ENCODE results near the gene HSPB6. TPM values are rescaled to one million over a fixed set of nuclear protein-coding genes. Genes with fewer than 3 reads are reported as not detected.

The HSPB6 gene
- total and polyA plus RNA-seq, 2 of the 8 experiments (the other 6 are each of a cell fraction or from before 2014, with no cell fraction given) = 0.91 TPM; not detected in 1

DNA sequence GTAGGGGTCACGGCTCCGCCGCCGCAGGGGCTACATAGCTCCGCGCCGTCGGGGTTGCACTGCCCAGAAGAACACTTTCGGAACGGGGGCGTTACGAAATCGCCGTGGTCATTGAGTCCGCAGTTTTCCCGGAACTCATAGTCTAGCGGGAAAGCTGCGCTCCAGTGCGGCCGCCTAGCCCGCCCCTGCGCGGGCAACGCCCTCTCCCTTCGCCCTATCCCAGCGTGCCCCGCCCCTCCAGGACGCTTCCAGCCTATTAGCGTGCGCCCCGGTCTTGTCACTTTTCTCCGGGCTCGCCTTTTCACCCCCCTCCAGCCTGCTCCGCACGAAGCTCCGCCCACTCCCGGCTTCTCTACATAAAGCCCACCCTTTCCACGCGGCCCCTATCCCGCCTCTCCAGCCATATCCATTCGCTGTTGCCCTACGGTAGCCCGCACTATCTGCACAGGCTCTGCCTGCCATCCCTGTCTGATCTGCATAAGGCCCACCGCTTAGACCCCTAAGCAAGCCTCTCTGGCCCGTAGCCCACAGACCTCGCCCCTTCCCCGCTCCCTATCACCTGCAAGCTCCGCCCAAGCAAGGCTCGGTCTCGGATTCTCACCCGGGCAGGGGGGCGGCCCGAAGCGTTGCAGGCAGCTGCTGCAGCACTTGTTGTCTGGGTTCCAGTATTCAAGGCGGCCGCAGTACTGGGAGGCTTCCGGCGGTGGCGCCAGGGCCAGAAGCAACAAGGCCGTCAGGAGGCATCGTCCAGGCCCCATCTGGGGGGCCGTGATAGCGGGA, 16.2 kb downstream of the HSPB6 start (continued):
- TF ChIP-seq, protein P1, sequence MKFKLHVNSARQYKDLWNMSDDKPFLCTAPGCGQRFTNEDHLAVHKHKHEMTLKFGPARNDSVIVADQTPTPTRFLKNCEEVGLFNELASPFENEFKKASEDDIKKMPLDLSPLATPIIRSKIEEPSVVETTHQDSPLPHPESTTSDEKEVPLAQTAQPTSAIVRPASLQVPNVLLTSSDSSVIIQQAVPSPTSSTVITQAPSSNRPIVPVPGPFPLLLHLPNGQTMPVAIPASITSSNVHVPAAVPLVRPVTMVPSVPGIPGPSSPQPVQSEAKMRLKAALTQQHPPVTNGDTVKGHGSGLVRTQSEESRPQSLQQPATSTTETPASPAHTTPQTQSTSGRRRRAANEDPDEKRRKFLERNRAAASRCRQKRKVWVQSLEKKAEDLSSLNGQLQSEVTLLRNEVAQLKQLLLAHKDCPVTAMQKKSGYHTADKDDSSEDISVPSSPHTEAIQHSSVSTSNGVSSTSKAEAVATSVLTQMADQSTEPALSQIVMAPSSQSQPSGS (IDR thresholded peaks at IDR 0.05; ENCODE audit: low read length) = no peak
- TF ChIP-seq SRF (IDR thresholded peaks at IDR 0.05; ENCODE audit: low read depth, low read length) = no peak
- peak; percentile 40 for TF ChIP-seq ASH2L (IDR thresholded peaks at IDR 0.05; ENCODE audit: low read length)
- TF ChIP-seq TBP (IDR thresholded peaks at IDR 0.05; ENCODE audit: low read depth, low read length) = peak; percentile 87
- TF ChIP-seq HDAC6 (IDR thresholded peaks at IDR 0.05; ENCODE audit: low read depth, low read length) = no peak
- no peak for TF ChIP-seq CTBP2 (IDR thresholded peaks at IDR 0.05; ENCODE audit: borderline replicate concordance, insufficient read depth, insufficient read length, low read length)
- no peak for TF ChIP-seq SIRT6 (IDR thresholded peaks at IDR 0.05; ENCODE audit: low read length)
- peak in 1 of 2 experiments; percentile 43; a peak in 1 of 3 replicates for TF ChIP-seq EP300 (IDR thresholded peaks at IDR 0.05; ENCODE audit: borderline replicate concordance in 1 of 2, low read depth in 2 of 2, low read length in 2 of 2)
- peak; percentile 75 for TF ChIP-seq KDM4A (IDR thresholded peaks at IDR 0.05; ENCODE audit: low read depth, low read length, severe bottlenecking)
- no peak for TF ChIP-seq TCF12 (IDR thresholded peaks at IDR 0.05; ENCODE audit: low read depth, low read length)
- TF ChIP-seq ZNF274 (IDR thresholded peaks at IDR 0.05; ENCODE audit: borderline replicate concordance, extremely low read depth, low read length) = no peak
- TF ChIP-seq, protein P2, sequence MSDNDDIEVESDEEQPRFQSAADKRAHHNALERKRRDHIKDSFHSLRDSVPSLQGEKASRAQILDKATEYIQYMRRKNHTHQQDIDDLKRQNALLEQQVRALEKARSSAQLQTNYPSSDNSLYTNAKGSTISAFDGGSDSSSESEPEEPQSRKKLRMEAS (IDR thresholded peaks at IDR 0.05) = peak; percentile 48; the same call in 1 of the 2 replicates
- no peak for TF ChIP-seq NANOG (IDR thresholded peaks at IDR 0.05; ENCODE audit: insufficient read depth, low read depth, low read length, poor library complexity, severe bottlenecking)
- TF ChIP-seq, protein P3, sequence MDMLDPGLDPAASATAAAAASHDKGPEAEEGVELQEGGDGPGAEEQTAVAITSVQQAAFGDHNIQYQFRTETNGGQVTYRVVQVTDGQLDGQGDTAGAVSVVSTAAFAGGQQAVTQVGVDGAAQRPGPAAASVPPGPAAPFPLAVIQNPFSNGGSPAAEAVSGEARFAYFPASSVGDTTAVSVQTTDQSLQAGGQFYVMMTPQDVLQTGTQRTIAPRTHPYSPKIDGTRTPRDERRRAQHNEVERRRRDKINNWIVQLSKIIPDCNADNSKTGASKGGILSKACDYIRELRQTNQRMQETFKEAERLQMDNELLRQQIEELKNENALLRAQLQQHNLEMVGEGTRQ (IDR thresholded peaks at IDR 0.05; ENCODE audit: low read length) = no peak
- peak; percentile 39; the same call in 1 of the 2 replicates for TF ChIP-seq NRF1 (IDR thresholded peaks at IDR 0.05; ENCODE audit: low read depth, low read length)
- no peak for TF ChIP-seq TEAD4 (IDR thresholded peaks at IDR 0.05; ENCODE audit: low read depth, low read length)
- no peak for TF ChIP-seq BCL11A (IDR thresholded peaks at IDR 0.05; ENCODE audit: low read depth in 2 of 2, low read length in 2 of 2)
- no peak; a peak in 2 of 3 replicates for TF ChIP-seq POLR2A (IDR thresholded peaks at IDR 0.05; ENCODE audit: control extremely low read depth in 1 of 2, low read depth in 2 of 2, low read length in 2 of 2)
- TF ChIP-seq CBX5 (IDR thresholded peaks at IDR 0.05; ENCODE audit: low read depth, low read length) = no peak
- TF ChIP-seq TAF7 (optimal IDR thresholded peaks at IDR 0.05; ENCODE audit: borderline replicate concordance, low read depth, low read length) = peak; percentile 86
- peak; percentile 55; the same call in 1 of the 2 replicates for TF ChIP-seq PHF8 (conservative IDR thresholded peaks at IDR 0.05; ENCODE audit: low read depth, low read length)

Measured in H1 (cell line).